Raji (cell line): ENCODE data around the gene GAA.

Source experiments
- POLR2A ChIP-seq: IDR thresholded peaks from 2 replicates; pipeline ENCODE4 v1.6.1; 2011; ENCODE audit warnings: low read depth, low read length, control low read depth; ENCODE audit not compliant: insufficient read depth

GAA gene

GRCh38 chr17:80106751-80107150 lies 5.4 kb downstream of the GAA start:
- TF ChIP-seq POLR2A: no peak

DNA sequence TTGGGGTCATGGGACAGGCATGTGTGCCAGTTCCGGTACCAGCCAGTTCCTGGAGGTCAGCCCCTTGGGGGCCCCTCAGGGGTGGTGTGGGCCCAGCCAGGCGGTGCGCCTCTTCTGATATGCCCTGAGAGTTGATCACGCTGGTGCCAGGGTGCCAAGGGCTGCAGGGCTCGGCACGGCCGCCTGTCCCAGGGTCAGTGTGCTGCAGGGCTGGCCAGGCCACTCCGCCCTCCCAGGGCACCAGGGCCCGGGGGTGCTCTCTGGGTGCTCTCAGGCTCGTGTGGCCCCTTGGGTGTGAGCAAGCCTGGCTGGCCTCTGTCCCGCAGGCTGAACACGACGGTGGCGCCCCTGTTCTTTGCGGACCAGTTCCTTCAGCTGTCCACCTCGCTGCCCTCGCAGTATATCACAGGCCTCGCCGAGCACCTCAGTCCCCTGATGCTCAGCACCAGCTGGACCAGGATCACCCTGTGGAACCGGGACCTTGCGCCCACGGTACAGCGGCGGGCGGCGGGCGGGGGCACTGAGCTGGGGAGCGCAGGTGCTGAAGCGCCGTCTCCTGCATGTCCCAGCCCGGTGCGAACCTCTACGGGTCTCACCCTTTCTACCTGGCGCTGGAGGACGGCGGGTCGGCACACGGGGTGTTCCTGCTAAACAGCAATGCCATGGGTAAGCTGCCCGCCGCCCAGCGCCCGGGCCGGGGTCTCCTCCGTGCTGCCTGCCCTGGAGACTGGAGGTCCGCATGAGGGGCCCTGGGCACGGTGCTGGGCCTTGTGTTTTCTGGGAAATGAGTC lies 6.0 kb downstream of the GAA start:
- TF ChIP-seq POLR2A: no peak

DNA sequence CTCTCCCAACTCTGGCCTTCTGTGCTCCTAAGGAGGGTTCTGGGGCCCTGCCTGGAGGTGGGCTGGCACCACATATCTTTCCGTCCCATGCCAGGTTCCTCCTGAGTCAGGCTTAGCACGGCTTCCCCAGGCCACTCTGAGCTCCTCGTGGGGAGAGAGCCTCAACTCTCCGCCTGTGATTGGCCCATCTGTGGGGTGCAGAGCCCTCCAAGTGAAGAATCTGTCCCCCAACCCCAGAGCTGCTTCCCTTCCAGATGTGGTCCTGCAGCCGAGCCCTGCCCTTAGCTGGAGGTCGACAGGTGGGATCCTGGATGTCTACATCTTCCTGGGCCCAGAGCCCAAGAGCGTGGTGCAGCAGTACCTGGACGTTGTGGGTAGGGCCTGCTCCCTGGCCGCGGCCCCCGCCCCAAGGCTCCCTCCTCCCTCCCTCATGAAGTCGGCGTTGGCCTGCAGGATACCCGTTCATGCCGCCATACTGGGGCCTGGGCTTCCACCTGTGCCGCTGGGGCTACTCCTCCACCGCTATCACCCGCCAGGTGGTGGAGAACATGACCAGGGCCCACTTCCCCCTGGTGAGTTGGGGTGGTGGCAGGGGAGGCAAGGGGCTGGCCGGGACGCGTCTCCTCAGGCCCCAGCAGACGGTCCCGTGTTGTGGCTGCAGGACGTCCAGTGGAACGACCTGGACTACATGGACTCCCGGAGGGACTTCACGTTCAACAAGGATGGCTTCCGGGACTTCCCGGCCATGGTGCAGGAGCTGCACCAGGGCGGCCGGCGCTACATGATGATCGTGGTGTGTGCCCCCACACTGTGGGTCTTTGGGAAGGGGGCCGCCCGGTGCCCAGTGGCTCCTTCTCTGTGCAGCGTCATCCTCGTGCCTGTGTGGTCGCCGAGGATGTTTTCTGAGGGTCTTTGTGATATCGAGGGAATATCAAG lies 6.9 kb downstream of the GAA start:
- no peak for TF ChIP-seq POLR2A

DNA sequence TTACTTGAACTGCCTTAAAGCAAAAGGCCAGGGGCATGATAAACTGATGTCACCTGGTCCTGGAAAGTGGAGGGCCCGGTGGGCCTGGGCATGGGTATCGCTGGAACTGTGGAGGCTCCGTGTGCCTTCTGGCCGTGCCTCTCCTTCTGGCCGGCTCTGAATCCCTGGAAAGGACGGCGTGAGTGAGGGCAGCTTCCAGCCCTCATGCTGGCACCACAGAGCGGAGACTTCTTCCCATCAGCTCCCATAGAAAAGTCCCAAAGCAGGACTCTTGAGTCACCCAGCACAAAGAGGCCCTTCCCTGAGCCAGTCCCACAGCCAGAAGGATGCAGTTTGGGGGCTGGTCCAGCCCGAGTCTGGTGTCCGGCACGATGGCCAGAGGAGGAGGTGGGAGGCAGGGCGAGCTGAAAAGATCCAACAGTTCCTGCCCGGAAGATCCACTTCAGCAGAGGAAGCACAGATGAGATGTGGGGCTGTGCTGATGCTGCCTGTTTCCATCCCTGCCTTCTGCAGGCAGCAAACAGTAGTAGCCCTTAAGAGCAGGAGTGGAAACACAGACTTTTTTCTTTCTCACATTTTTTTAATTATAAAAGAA lies 7.8 kb downstream of the GAA start:
- no peak for TF ChIP-seq POLR2A

DNA sequence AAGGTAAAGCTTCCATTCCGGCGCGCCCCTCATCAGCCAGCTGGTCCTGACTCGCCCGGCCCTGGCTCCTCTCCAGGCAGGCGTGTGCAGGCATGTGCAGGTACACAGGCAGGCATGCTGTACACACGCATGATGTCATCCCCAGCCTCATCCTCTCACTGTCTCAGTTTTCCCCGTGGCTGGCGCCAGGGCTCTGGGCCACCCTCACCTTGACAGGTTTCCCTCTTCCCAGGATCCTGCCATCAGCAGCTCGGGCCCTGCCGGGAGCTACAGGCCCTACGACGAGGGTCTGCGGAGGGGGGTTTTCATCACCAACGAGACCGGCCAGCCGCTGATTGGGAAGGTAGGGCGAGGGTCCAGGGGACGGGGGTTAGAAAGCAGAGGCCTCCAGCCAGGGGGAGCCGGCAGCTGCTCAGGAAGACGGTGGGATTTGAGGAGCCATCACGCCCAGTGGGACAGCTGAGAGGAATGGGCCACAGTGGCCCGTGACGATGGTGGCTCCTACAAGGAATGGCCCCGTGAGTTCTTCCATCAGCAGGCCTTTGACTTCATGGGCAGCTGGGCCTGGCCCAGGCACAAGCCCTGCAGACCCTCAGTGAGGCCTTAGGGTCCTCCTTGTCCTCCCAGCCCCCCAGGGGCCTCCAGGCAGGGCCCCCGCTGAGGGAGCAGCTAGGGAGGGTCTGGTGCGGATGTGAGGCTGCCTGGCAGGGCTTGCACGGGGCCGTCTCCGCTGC lies 8.5 kb downstream of the GAA start:
- TF ChIP-seq POLR2A: no peak

DNA sequence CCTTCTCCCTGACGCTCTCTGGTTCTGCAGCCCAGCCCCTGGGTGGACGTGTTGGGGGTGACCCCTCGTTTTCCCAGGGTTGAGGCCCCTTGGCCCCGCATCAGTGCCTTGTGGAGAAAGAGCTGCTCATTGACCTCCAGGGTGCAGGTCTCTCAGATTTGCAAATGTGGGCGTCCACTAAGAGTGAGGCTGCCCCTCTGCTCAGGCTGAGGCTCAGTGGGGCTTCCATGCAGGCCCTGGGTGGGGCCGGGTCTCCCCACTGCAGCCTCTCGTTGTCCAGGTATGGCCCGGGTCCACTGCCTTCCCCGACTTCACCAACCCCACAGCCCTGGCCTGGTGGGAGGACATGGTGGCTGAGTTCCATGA lies 9.0 kb downstream of the GAA start:
- no peak for TF ChIP-seq POLR2A

DNA sequence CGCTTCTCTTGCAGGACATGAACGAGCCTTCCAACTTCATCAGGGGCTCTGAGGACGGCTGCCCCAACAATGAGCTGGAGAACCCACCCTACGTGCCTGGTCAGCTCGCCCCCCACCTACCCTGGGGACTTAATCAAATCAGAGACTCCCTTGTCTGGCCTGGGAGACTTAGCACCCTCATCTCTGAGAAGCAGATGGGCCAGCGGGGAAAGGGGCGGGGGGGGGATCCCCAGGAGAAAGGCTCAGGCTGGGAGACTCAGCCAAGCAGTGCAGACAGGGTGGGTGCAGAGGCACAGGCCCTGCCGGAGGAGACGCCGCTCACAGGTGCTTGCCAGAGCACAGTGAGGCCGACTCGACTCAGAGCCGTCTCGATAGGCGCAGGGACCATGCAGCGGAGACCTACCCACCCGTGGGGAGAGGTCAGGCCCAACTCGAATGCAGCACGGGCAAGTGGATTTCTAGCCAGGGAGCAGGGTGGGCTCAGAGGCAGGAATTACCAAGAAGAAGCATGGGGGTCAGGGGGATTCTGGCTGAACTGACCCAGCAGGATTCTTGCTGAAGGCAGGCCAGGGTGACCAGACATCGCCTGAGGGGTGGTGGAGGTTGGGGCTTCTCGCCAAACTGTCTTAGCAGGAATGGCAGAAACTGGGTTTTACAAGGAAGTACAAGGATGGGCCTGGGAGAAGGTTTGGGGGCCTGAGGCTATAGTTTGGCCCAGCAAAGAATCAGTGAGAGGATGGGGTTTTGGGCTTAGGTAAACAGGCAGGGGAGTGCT lies 9.7 kb downstream of the GAA start:
- TF ChIP-seq POLR2A: no peak

GRCh38 chr17:80111702-80112470 lies 10.5 kb downstream of the GAA start:
- no peak for TF ChIP-seq POLR2A

- no peak for TF ChIP-seq POLR2A
These were observed 11.2 kb downstream of the GAA start for GRCh38 chr17:80112471-80113032.

- no peak for TF ChIP-seq POLR2A
These were observed 11.7 kb downstream of the GAA start for GRCh38 chr17:80113033-80113484.

- no peak for TF ChIP-seq POLR2A
These were observed 13.4 kb downstream of the GAA start for GRCh38 chr17:80114758-80115157.

GRCh38 chr17:80115159-80115558 lies 13.8 kb downstream of the GAA start:
- no peak for TF ChIP-seq POLR2A

DNA sequence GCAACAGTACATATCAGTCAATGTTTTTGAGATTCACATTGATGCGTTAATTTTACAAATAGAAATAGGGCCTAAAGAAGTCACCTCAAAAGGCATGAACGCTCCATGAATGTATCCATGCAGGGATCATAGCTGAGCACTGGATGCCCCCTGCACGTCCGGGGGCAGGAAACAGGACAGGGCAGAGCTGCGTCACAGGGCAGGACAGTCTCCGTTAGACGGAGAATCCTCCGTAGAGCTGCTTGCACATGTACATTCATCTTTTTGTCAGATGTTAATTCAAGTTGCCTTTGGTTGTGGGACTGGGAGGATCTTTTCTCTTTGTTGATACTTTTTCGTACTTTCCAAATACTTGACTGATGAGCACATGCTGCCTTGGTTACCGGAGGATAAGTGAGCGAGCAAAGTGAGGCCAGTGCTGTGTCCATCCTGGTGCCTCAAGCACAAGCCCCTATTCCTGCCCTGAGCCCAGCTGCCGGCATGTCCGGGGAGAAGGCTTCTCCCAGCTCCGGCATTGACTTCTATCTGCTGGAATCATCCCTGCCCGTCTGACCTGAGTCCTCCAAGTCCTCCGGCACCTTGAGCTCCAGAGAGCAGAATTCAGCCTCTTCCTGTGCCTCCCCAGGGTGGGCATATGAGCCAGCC lies 15.0 kb downstream of the GAA start:
- no peak for TF ChIP-seq POLR2A

- TF ChIP-seq POLR2A: no peak
These were observed 15.6 kb downstream of the GAA start for GRCh38 chr17:80116921-80117380.
